ENCODE results near the gene LHFPL3. TPM values are rescaled to one million over a fixed set of nuclear protein-coding genes. Genes with fewer than 3 reads are reported as not detected.

Gene LHFPL3
- polyA plus RNA-seq, 3 donors, result 0.02 TPM; not detected in 2

DNA sequence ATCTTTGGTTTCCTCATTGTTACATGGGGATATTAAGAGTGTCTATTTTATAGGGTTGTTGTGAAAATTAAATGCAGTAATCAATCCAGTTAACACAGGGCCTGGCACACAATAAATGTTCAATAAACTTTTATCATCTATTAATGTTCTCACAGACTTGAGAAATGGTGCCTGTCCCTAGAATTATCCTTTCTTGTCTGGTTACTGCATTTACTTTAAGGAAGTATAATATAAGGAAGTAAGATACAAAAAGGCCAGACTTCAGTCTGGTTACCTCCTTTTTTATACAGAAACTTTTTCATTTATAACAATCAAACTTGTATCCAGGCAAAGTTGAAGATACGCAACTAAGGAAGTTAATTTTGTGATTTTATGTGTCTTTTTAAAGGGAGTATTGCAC lies 117.0 kb downstream of the LHFPL3 start:
- 82 to 100% (median 94%) methylated on average over 1 of the region's 1 CpG for WGBS, 3 donors
- no peak overlapping the region for H3K27ac ChIP-seq (ENCODE audit: low read depth, low read length)

DNA sequence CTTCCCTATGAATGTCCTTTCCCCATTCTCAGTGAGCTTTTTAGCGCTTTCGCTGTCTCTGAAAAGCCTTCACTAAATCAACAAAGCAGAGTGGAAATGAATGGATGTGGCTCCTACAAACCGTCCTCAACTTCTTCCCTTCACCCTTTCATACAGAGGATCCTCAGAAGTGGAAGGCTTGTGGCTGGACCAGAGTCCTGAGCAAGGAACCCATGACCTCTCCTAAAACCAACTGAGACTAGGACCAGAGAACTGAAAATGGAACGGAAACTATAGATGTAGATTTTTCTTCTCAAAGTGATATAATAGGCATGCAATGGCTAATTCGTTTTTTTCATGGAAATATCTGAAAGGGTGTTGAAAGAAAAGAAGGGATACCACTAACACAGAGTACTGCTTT lies 122.5 kb downstream of the LHFPL3 start:
- WGBS, 3 donors, result 72 to 75% (median 74%) methylated on average over 5 of the region's 5 CpGs
- no peak overlapping the region for H3K27ac ChIP-seq (ENCODE audit: low read depth, low read length)

DNA sequence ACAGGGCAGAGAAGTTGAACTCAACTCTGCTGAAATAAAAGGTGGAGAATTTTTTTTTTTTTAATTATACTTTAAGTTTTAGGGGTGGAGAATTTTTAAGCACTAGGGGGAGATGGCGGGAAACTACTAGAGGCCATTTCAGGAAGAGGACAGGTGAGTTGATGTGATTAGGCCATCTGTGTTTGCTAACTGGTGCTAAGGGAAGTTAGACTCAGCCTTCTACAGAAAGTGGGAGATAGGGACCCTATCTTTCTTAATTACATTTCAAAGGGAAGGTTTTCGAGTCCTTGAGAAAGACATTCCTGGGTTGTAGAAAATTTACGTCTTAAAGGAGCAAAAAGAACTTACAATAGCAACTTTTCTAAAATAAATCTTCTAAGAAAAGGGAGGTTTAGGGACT lies 124.8 kb downstream of the LHFPL3 start:
- WGBS, 3 donors, result 72 to 79% (median 74%) methylated on average over 3 of the region's 3 CpGs

DNA sequence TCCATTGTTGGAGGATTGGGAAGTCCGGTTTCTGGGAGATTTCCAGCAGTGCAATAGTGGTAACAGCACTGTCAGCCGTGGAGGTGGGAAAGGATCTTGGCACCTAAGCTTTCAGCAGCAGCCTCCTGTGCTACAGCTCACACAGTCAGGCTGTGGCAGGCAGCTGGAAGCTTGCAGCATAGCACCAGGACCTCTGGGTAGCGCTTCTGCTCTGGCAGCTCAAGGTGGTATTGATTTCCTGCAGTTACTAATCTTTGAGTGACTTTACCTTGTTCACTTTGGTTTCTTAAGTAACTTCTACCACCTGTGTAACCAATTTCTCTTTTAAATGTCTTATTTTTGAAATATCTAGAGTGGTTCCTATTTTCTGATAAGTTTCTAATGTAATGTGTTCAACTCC lies 130.5 kb downstream of the LHFPL3 start:
- WGBS, 3 donors, result 52 to 83% (median 80%) methylated on average over 3 of the region's 3 CpGs
- H3K27ac ChIP-seq (ENCODE audit: low read depth, low read length), result no peak overlapping the region

More for the DNA sequence above, 124.8 kb downstream of the LHFPL3 start:
- H3K27ac ChIP-seq (ENCODE audit: low read depth, low read length), result no peak overlapping the region

DNA sequence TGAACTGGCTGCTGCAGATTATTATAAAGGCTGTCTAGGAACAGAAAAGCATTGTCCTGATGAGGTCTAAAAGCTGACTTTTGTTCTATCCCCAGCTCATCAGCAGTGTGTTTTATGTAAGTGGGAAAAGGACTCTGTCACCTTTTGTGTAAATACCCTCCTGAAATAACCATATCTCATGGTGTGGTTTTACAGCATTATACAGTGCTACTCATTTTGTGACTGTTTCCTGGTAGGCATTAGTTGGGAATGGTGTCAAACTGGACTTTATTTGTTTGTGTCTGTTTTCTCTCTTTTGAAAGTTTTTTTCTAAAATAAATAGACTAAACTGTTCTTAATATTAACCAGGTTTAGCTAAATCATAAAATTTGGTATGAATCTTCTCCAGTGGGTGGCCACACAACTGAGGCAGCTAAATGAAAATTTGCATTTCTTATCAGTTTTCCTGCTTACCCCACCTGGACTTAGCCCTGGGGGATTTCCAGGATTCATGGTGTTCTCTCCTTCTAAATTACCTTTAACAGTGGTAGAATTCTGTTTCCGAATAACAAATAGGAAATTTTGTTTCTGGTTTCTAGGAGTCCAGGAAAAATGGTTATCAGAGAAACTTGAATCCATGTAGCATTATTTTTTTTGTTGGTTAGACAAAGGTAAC lies 140.9 kb downstream of the LHFPL3 start:
- WGBS, 3 donors, result 67 to 80% (median 79%) methylated on average over 1 of the region's 1 CpG

DNA sequence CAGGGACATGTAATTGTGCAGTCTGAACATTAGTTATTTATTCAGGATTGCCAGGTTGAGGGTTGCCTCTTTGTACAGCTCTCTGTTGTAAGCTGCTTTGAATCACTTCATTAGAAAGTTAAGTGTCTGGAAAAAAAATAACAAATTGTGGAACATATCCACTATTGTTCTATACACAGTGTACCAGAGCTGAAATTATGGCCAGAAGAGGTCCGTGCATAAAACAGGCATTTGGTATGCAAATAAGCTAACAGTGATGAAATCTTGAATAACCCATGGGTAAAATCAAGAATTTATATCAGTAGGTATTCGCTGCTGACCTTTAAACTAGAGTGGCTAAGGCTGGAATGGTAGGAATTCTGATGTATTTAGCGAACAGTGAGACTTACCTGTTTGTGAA lies 152.1 kb downstream of the LHFPL3 start:
- WGBS, 3 donors, result 50 to 80% (median 61%) methylated on average over 3 of the region's 3 CpGs

More for the DNA sequence above, 140.9 kb downstream of the LHFPL3 start:
- no peak overlapping the region for H3K27ac ChIP-seq (ENCODE audit: low read depth, low read length)

DNA sequence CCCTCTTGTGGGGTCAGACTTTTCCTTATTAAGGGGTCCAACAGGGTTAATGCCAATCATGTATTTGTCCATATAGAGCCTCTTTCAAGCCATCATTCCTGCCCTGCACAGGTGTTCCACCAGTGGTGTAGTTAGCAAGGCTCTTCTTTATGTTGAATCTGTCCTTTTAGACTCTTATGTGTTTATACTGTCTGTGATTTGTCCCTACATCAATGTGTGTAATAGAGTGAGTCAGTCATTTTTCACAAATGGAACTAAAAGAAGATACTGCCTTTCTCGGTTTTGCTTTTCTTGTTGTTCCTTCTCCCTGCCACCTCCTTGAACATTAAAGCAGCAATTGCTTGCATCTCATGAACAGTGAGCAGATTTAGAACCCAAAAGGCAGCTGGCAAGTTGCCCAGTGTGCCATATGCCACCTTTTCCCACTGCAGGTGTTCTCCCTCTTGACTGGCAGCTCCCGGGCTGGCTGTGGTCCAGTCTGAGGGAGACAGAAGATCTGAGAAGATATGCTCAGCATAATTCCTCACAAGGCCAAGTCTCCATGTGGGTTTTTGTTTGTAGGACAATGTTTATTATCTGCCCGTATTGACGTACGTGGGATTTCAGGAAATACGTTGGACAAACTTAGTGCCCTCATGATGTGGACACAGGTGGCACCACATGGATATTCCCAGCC lies 154.1 kb downstream of the LHFPL3 start:
- H3K27ac ChIP-seq (ENCODE audit: low read depth, low read length), result no peak overlapping the region
- 30 to 90% (median 74%) methylated on average over 6 of the region's 6 CpGs for WGBS, 3 donors

More for the DNA sequence above, 152.1 kb downstream of the LHFPL3 start:
- H3K27ac ChIP-seq (ENCODE audit: low read depth, low read length), result no peak overlapping the region

DNA sequence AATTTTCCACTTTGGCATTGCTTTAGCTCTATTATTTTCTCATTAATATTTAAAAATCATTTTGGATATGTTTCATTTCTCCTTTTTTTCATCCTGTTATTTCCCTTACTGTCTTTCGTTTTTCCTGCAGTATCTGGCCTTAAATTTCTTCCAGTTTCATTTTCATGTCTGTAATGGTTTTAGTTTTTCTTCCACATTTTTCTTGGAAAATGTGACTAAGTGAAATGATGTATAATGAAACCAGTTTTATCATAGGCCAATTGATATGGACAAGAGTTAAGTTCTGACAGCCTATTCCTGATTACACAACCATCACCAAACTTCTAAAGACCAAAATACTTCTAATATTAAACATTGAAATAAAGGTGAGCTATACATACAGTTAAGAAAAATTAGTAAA lies 158.5 kb downstream of the LHFPL3 start:
- 41 to 73% (median 51%) methylated on average over 1 of the region's 1 CpG for WGBS, 3 donors
- H3K27ac ChIP-seq (ENCODE audit: low read depth, low read length), result no peak overlapping the region

DNA sequence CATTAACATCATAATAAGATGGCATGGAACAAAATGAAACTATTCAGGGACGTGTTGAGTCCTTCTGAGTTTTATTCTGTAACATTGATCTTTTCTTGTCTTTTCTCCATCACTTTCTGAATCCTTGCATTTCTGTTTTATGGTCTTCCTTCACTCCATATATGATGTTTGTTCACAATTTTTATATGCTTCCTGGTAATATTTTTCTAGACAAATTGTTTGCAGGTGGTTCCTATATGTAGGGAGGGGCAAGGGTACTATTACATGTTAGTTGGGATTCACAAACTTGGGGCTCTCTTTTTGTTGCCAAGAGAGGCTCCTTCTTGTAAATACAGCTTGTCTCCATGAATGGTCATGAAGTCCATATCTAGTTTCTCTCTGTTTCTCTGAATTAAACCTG lies 159.2 kb downstream of the LHFPL3 start:
- no peak overlapping the region for H3K27ac ChIP-seq (ENCODE audit: low read depth, low read length)
- 31 to 33% (median 32%) methylated on average over 1 of the region's 1 CpG for WGBS, 3 donors

DNA sequence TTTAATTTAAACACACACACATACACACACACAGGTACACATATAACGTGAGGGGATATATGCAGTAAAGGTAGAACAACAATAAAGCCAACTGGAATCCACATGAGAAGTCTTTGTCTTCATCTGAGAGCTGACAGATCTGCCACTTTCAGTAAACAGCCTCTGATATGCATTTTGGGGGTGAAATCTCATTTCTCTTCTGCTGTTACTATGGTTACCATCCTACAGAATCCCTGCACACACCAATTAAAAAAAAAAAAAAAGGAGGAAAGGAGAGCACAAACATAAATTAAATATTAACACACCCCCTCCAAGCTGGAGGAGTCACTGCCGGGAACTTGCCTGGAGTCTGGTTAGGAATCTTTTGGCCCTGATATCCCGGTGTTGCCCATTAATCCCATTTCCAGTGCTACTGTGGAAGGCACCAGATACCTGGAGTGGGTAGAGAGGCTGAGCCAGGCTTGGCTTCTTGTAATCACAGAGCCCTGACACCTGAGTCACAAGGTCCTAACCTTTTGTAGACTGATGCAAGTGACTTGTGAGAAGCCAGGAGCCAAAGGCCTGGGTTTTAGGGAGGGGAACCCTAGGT lies 169.1 kb downstream of the LHFPL3 start:
- WGBS, 3 donors, result 67 to 71% (median 70%) methylated on average over 3 of the region's 3 CpGs
- H3K27ac ChIP-seq (ENCODE audit: low read depth, low read length), result no peak overlapping the region

DNA sequence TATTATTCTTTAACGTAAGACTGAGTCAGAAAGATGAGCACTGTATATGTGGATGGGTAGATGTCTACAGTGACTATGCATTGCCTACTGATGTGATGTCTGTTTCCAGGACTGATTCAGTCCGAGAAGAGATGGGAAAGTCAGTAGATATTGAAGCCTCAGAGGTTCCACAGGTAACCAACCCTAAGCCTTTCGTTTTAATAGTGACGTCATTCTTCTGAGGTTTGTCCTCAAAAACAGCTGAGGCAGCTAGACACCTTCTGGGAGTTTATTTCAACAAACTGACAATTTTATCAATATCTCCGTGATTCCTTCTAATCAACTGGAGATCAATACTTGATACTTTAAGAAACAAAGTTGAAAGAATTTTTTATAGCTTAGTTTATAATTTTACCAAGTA lies 171.6 kb downstream of the LHFPL3 start:
- 74 to 83% (median 78%) methylated on average over 5 of the region's 5 CpGs for WGBS, 3 donors
- H3K27ac ChIP-seq (ENCODE audit: low read depth, low read length), result no peak overlapping the region

DNA sequence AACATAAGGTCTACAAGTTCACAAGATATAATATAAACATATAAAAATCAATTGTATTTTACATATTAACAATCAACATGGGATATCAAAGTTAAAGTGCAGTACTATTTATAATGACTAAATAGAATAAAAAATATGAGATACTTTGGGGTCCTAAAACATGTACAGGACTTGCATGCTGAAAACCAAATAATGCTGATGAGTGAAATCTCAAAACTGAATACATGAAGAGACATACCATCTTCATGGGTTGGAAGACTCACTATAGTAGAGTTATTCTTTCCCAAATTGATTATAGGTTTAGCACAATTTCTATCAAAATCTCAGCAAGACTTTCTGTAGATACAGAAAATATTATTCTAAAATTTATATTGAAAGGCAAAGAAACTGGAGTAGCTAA lies 181.5 kb downstream of the LHFPL3 start:
- H3K27ac ChIP-seq (ENCODE audit: low read depth, low read length), result no peak overlapping the region

DNA sequence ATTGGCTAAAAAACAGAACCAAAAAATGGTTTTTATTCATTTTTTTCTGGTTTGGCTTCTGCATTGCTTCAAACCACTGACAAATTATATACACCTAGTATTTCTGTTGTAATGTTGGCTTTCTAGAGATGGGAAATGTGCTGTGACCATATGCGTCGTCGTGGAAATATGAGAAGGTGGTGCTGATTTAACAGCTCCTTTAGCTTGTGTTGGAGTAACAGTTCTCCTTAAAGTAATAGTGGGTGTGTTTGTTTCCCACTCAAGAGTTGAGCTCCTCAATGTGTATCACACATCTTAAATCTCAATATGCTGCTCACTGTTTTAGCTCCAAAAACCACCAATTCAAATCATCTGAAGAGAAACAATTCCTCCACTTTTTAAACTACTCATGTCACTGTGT lies 196.4 kb downstream of the LHFPL3 start:
- no peak overlapping the region for H3K27ac ChIP-seq (ENCODE audit: low read depth, low read length)
- 64 to 70% (median 65%) methylated on average over 3 of the region's 3 CpGs for WGBS, 3 donors

DNA sequence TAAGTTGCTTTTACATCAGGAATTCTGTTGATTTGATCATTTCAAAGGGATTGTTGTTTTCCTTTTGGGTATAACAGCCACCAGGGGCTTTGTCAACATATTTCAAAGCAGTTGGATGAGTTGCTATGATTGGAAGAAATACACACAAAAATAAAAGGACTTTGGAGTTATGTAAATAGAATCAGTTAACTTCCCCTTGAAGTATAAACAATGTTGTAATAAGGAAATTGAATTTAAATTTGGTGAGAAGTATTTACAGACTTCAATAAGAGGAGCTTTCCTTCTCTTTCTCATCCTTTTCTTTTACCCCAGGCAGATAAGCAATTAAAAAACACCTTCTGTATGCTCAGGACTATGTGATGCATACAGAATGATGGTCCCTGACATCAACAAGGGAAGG lies 199.7 kb downstream of the LHFPL3 start:
- H3K27ac ChIP-seq (ENCODE audit: low read depth, low read length), result no peak overlapping the region

DNA sequence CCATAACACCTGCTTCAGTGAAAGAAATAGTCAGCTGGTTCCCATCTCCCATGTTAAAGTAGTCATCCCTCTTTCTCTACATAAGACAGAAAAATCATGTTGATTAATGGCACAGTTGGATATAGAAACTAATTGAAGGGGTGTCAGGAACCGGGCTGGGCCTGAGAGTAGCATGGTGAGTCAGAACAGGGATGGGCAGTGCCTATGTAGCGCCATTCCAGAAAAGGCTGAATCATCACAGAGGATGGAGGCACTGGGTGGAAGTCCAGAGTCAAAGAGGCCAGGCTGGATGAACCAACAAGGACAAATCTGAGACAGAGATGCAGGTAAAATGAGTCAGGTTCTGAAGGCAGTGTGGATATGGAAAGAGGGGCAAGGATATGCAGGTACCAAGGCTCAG lies 201.2 kb downstream of the LHFPL3 start:
- WGBS, 3 donors, result 76 to 83% (median 77%) methylated on average over 2 of the region's 2 CpGs
- no peak overlapping the region for H3K27ac ChIP-seq (ENCODE audit: low read depth, low read length)

DNA sequence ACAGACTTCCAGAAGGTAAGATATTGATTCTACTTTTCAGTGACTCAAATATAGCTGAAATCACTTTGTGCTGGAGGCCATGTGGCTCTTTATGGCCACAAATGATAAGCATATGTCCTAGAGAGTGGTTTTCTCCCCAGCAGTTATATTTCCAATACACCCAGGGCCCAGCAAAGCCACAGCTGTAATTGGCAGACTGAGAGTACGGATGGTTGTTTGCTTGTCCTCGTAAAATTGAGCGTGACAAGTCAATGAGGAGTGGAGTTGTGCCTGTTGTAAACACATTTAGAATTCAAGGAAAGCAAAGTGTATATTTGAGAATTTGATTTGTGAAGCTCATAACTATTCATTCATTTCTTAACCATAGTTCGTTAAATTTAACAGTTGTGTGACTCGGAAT lies 201.8 kb downstream of the LHFPL3 start:
- no peak overlapping the region for H3K27ac ChIP-seq (ENCODE audit: low read depth, low read length)
- WGBS, 3 donors, result 65 to 82% (median 70%) methylated on average over 5 of the region's 5 CpGs

DNA sequence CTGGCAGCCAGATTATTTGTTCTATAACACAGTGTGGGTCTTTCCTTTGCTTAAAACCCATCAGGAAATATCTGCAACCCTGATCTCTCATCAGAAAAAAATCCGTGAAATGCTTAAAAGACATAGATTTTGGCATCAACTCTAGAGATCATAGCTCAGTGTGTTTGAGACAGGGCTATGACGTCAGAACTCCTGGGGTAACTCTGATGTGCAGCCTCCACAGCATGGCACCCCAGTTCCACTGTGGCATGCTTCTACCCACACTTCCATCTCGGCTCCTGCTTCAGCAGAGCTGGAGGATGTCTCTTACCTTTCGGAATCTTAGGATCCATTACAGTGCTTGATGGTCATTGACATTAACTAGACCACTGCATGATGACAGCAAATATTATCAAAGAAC lies 205.7 kb downstream of the LHFPL3 start:
- 55 to 72% (median 67%) methylated on average over 4 of the region's 4 CpGs for WGBS, 3 donors
- no peak overlapping the region for H3K27ac ChIP-seq (ENCODE audit: low read depth, low read length)

DNA sequence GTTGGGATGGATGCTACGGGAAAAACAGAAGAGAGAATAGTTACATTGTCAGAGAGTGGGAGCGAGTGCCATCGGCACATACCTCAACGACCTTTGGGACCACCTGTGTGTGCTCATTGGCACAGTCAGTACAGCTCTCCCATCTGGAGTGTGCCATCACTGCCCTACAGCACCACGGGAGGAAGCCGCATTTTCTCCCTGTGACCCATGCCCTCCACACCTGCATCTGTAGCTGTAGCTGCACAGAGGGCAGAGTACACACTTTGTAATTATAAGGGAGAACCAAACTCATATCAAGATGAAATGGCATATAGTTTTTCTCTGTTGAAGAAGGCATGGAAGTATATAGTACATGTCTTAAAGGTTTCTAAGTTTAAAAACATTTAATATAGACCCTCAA lies 207.4 kb downstream of the LHFPL3 start:
- no peak overlapping the region for H3K27ac ChIP-seq (ENCODE audit: low read depth, low read length)
- WGBS, 3 donors, result 70 to 77% (median 75%) methylated on average over 6 of the region's 6 CpGs

DNA sequence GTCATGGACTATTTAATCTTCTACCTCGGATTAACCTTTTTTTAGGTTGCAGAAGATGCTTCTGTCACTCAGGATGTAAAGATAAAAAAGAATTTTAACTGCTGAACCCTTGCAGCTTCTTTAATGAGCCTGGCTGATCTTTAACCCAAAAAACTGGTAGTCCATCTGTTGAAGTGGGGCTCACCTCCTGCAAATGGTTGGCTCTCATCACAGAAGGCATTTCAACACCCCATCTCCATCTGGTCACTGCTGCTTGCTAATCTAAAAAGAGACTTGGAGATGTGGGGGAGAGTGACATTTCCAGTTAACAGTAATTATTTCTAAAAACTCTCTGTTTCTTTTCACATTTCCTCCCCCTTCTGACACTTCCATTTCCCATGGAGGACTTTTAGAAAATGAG lies 208.6 kb downstream of the LHFPL3 start:
- WGBS, 3 donors, result 8 to 26% (median 25%) methylated on average over 1 of the region's 1 CpG
- no peak overlapping the region for H3K27ac ChIP-seq (ENCODE audit: low read depth, low read length)

DNA sequence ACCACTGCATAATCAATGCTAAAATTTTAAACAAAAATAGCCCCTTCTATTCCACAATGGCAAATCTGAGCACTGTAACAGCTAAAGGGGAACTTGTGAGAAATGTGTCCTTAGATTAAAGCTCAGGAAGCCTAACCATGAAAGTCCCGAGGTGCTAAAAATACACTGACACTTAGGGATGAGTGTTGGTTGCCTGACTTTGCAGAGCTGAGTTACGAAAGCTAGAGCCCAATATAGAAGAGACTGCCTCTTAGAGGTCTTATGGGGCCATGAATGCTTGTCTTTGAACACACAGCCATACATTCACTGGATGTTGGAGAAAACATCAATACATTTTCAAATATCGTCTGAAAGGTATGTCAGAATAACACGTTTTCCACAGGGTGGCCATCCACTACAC lies 209.7 kb downstream of the LHFPL3 start:
- no peak overlapping the region for H3K27ac ChIP-seq (ENCODE audit: low read depth, low read length)
- 63 to 69% (median 64%) methylated on average over 4 of the region's 4 CpGs for WGBS, 3 donors
